GM12891 (cell line): ENCODE measurements around the gene ATG4A.

Experiments
- POLR2A ChIP-seq: IDR thresholded peaks from 2 replicates; pipeline ENCODE4 v1.6.1; 2011; ENCODE audit warnings: low read depth, low read length, control low read depth
- POLR2AphosphoS5 ChIP-seq: IDR thresholded peaks from 2 replicates; pipeline ENCODE4 v1.6.1; 2011; ENCODE audit warnings: low read depth, low read length, control low read depth

DNA sequence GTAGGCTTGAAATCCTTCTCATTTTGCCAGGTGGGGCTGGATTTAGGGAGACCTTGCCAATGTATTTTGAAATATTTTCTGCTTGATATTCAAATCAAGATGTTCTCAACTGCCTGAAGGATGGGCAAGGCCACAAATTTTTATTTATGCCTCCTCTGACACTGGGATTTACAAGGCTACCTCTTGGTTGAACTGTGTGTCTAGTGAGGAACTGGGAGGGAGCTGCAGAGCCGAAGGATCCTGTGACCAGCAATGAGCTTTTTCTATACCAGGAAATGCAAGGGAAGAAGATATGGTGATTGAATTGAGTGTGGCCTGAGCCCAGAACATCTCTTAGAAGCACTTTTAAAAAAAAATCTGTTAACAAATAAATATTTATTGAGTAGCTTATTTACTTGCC lies 31.8 kb upstream of the ATG4A start:
- TF ChIP-seq POLR2AphosphoS5, result no peak
- TF ChIP-seq POLR2A, result no peak
